ENCODE results near the gene METTL25. TPM values are rescaled to one million over a fixed set of nuclear protein-coding genes. Genes with fewer than 3 reads are reported as not detected.

METTL25 gene
- total RNA-seq, 2 donors from 2014 or later = 9.5 to 10.6 TPM

DNA sequence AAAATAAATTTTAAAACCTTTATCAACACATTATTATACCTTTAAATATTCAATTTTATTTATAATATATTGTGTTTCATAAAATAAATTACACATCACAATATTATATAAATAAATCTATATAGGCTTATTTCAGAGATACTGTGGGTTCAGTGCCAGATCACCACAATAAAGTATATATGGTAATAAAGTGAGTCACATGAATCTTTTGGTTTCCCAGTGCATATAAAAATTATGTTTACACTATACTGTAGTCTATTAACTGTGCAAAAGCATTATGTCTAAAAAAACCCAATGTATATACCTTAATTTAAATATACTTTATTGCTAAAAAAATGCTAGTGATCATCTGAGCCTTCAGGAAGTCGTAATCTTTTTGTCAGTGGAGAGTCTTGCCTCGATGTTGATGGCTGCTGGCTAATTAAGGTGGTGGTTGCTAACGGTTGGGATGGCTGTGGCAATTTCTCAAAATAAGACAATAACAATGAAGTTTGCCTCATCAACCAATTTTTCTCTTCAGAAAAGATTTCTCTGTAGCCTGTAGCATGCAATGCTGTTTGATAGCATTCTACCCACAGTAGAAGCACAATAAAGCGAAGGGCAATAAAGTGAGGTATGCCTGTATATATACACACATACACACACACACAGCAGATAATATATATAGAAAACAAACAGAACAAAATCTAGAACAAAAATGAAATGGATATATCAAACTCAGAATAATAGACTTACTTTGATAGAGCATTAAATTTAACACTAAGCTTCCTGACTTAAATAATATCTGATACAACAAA is 32.6 kb upstream of the METTL25 start:
- Histone ChIP-seq H3K4me1 (ENCODE audit: control insufficient read depth, insufficient read depth, low read length) (no peaks in the 10 kb centered on the region), H3K9ac (ENCODE audit: extremely low read depth, low read length, poor library complexity, severe bottlenecking) (no peak overlapping the region), H3K27me3 (ENCODE audit: control insufficient read depth, insufficient read depth, low read length, poor library complexity, severe bottlenecking) (no peaks in the 10 kb centered on the region), H3K9me3 (ENCODE audit: control insufficient read depth, low read length) (no peaks in the 10 kb centered on the region), H3K36me3 (ENCODE audit: control insufficient read depth, insufficient read depth, low read length) (no peaks in the 10 kb centered on the region), H3K4me3 (ENCODE audit: low read length) (no peak overlapping the region), H3K27ac (ENCODE audit: low read depth, low read length) (no peak overlapping the region)
- H3K9me3 Mint-ChIP-seq = no peaks in the 10 kb centered on the region
- no peak for DNase-seq
- H3K4me1 Mint-ChIP-seq = peaks cover 20% of the 10 kb centered on the region
- TF ChIP-seq, protein P1, sequence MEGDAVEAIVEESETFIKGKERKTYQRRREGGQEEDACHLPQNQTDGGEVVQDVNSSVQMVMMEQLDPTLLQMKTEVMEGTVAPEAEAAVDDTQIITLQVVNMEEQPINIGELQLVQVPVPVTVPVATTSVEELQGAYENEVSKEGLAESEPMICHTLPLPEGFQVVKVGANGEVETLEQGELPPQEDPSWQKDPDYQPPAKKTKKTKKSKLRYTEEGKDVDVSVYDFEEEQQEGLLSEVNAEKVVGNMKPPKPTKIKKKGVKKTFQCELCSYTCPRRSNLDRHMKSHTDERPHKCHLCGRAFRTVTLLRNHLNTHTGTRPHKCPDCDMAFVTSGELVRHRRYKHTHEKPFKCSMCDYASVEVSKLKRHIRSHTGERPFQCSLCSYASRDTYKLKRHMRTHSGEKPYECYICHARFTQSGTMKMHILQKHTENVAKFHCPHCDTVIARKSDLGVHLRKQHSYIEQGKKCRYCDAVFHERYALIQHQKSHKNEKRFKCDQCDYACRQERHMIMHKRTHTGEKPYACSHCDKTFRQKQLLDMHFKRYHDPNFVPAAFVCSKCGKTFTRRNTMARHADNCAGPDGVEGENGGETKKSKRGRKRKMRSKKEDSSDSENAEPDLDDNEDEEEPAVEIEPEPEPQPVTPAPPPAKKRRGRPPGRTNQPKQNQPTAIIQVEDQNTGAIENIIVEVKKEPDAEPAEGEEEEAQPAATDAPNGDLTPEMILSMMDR (conservative IDR thresholded peaks at IDR 0.05) = no peak
- WGBS, 2 experiments (ENCODE audit: insufficient coverage in 1 of 2, insufficient read length in 1 of 2) = 90% methylated on average over 2 to 4 of the region's 4 CpGs
- H3K36me3 Mint-ChIP-seq (ENCODE audit: low read depth) = no peaks in the 10 kb centered on the region
- no peaks in the 10 kb centered on the region for H3K27me3 Mint-ChIP-seq (ENCODE audit: insufficient read depth)
- H3K27ac Mint-ChIP-seq = no peak overlapping the region
- H3K4me3 Mint-ChIP-seq = no peak overlapping the region

DNA sequence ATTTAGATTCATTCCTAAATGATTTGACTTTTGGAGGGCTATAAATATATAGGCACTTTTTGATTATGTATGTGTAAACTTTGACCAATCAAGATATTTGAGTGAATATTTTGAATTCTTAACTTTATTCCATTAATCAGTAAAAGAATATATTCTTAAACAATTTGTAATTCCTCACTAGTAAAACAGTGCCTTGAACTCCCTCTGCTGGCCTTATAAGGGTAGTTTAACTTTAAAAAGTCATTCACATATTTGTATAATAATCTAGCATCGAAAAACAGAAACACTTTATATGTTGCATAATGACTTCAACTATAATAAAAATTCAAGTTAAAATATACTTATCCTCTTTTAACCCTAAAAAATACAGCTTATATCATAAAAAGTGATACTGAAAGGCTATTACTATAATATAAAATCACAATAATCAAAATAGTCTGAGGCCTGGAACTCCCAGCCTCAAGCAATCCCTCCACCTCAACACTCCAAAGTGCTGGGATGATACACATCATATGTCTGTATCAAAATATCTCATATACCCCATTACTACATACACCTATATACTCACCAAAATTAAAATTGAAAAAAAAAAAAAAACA is 31.3 kb upstream of the METTL25 start:
- Mint-ChIP-seq H3K4me1 (peaks cover 17% of the 10 kb centered on the region), H3K36me3 (ENCODE audit: low read depth) (no peaks in the 10 kb centered on the region), H3K4me3 (no peak overlapping the region), H3K27ac (no peak overlapping the region), H3K27me3 (ENCODE audit: insufficient read depth) (no peaks in the 10 kb centered on the region), H3K9me3 (no peaks in the 10 kb centered on the region)
- Histone ChIP-seq H3K27me3 (ENCODE audit: control insufficient read depth, insufficient read depth, low read length, poor library complexity, severe bottlenecking) (no peaks in the 10 kb centered on the region), H3K27ac (ENCODE audit: low read depth, low read length) (no peak overlapping the region), H3K4me3 (ENCODE audit: low read length) (no peak overlapping the region), H3K9me3 (ENCODE audit: control insufficient read depth, low read length) (no peaks in the 10 kb centered on the region), H3K9ac (ENCODE audit: extremely low read depth, low read length, poor library complexity, severe bottlenecking) (no peak overlapping the region), H3K4me1 (ENCODE audit: control insufficient read depth, insufficient read depth, low read length) (no peaks in the 10 kb centered on the region), H3K36me3 (ENCODE audit: control insufficient read depth, insufficient read depth, low read length) (no peaks in the 10 kb centered on the region)
- WGBS, 2 experiments (ENCODE audit: insufficient coverage in 1 of 2, insufficient read length in 1 of 2) = no CpG with 5 or more reads among the region's 1 CpG
- TF ChIP-seq, protein P1 (conservative IDR thresholded peaks at IDR 0.05) = peak; percentile 85
- DNase-seq = no peak

DNA sequence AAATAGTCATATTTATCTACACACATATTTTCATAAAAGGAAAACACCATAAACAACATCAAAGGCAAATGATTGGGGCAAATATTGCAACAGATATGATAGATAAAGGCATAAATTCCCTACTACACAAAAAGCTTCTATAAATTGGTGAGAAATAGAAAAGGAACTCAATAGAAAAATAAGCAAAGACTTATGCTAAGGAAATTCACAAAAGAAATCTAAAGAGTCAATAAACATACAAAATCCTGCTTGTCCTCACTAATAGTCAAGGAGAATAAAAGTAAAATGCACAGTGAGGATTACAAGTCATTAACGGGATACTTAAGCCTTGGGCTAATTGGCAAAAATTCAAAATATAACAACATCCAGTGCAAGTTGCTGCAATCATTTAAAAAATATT is 30.5 kb upstream of the METTL25 start:
- no peaks in the 10 kb centered on the region for H3K36me3 Mint-ChIP-seq (ENCODE audit: low read depth)
- TF ChIP-seq, protein P1 (conservative IDR thresholded peaks at IDR 0.05) = no peak
- no peaks in the 10 kb centered on the region for H3K36me3 ChIP-seq (ENCODE audit: control insufficient read depth, insufficient read depth, low read length)
- H3K4me3 Mint-ChIP-seq = no peak overlapping the region
- no peaks in the 10 kb centered on the region for H3K9me3 Mint-ChIP-seq
- 100% methylated on average over 1 of the region's 1 CpG; no CpG with 5 or more reads in 1 of the 2 experiments for WGBS, 2 experiments (ENCODE audit: insufficient coverage in 1 of 2, insufficient read length in 1 of 2)
- H3K27me3 Mint-ChIP-seq (ENCODE audit: insufficient read depth) = no peaks in the 10 kb centered on the region
- no peaks in the 10 kb centered on the region for H3K4me1 ChIP-seq (ENCODE audit: control insufficient read depth, insufficient read depth, low read length)
- H3K4me3 ChIP-seq (ENCODE audit: low read length) = no peak overlapping the region
- no peaks in the 10 kb centered on the region for H3K9me3 ChIP-seq (ENCODE audit: control insufficient read depth, low read length)
- peaks cover 17% of the 10 kb centered on the region for H3K4me1 Mint-ChIP-seq
- no peak for DNase-seq
- H3K9ac ChIP-seq (ENCODE audit: extremely low read depth, low read length, poor library complexity, severe bottlenecking) = no peak overlapping the region
- no peak overlapping the region for H3K27ac ChIP-seq (ENCODE audit: low read depth, low read length)
- no peaks in the 10 kb centered on the region for H3K27me3 ChIP-seq (ENCODE audit: control insufficient read depth, insufficient read depth, low read length, poor library complexity, severe bottlenecking)
- H3K27ac Mint-ChIP-seq = no peak overlapping the region

Data from endodermal cell (in vitro differentiated cells).